ENCODE measurements around the gene C13orf46. TPM values are rescaled to one million over a fixed set of nuclear protein-coding genes. Genes with fewer than 3 reads are reported as not detected.

The C13orf46 gene
- total and polyA plus RNA-seq, 2 of the 8 experiments (the other 6 are each of a cell fraction or from before 2014, with no cell fraction given): 0.23 to 0.28 TPM

GRCh38 chr13:113958373-113958772 is 15.5 kb downstream of the C13orf46 start (continued):
- TF ChIP-seq CTCF (IDR thresholded peaks at IDR 0.05; ENCODE audit: control extremely low read depth in 1 of 3, insufficient read depth in 1 of 3, low read depth in 1 of 3, low read length in 3 of 3) (no peak), ASH2L (IDR thresholded peaks at IDR 0.05; ENCODE audit: low read length) (no peak)
- TF ChIP-seq, protein P1, sequence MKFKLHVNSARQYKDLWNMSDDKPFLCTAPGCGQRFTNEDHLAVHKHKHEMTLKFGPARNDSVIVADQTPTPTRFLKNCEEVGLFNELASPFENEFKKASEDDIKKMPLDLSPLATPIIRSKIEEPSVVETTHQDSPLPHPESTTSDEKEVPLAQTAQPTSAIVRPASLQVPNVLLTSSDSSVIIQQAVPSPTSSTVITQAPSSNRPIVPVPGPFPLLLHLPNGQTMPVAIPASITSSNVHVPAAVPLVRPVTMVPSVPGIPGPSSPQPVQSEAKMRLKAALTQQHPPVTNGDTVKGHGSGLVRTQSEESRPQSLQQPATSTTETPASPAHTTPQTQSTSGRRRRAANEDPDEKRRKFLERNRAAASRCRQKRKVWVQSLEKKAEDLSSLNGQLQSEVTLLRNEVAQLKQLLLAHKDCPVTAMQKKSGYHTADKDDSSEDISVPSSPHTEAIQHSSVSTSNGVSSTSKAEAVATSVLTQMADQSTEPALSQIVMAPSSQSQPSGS (IDR thresholded peaks at IDR 0.05; ENCODE audit: low read length): no peak

Measured in H1 (cell line).